SK-N-SH (cell line): Measurements from ENCODE around the gene PCDH1. TPM values are rescaled to one million over a fixed set of nuclear protein-coding genes. Genes with fewer than 3 reads are reported as not detected.

ENCODE experiments used
- CTCF ChIA-PET: fragments of 300-600, 350-600 bp; formaldehyde crosslinking; extraction: SDS; loops from one replicate; lab custom pipeline; 2021; lab: Yijun Ruan, JAX
- POLR2A ChIA-PET: fragments of 350-600 bp; sonication (Branson Sonifier 250); formaldehyde crosslinking; extraction: SDS; loops from one replicate; lab custom pipeline; 2020; ENCODE audit warnings: antibody characterized with exemption, inconsistent platforms; lab: Yijun Ruan, JAX
- DNase-seq: peaks from one replicate; pipeline ENCODE4 v3.0.0; 2012
- H2AFZ ChIP-seq: fragments of 200-600 bp; sonication (generic); 2 replicates; pipeline ENCODE4 v1.8.1; 2016; ENCODE audit warnings: antibody characterized with exemption, mild to moderate bottlenecking, low read depth
- H3F3A ChIP-seq: fragments of 200-600 bp; sonication (generic); replicated peaks from 2 replicates; pipeline ENCODE3; 2016; ENCODE audit warnings: antibody characterized with exemption, mild to moderate bottlenecking; ENCODE audit not compliant: insufficient read depth
- H3K27ac ChIP-seq, 2 experiments: fragments of 200-500 bp in 1 of 2; fragments of 200-600 bp in 1 of 2; sonication (Bioruptor generic) in 1 of 2; sonication (generic), shearing (Covaris generic) in 1 of 2; 2 replicates each; pipeline versions ENCODE4 v1.5.1 to v1.6.1; 2014 to 2016; ENCODE audit warnings: low read depth in 2 of 2, inconsistent platforms in 1 of 2, low read length in 1 of 2, mild to moderate bottlenecking in 1 of 2, mixed read lengths in 1 of 2
- H3K27me3 ChIP-seq: fragments of 200-600 bp; sonication (generic), shearing (Covaris generic); 2 replicates; pipeline ENCODE4 v1.6.1; 2016; ENCODE audit warnings: mixed run types; ENCODE audit not compliant: insufficient read depth
- H3K36me3 ChIP-seq, 2 experiments: fragments of 200-500 bp in 1 of 2; fragments of 200-600 bp in 1 of 2; sonication (Bioruptor generic) in 1 of 2; sonication (generic) in 1 of 2; replicated peaks in 1 of 2; 2 replicates each; pipeline versions ENCODE3 to v1.5.1; 2014 to 2016; ENCODE audit warnings: low read length in 1 of 2, mild to moderate bottlenecking in 1 of 2; ENCODE audit not compliant: insufficient read depth in 2 of 2, control insufficient read depth in 1 of 2
- H3K4me1 ChIP-seq, 2 experiments: fragments of 200-500 bp in 1 of 2; fragments of 200-600 bp in 1 of 2; sonication (Bioruptor generic) in 1 of 2; sonication (generic), shearing (Covaris generic) in 1 of 2; 2 replicates each; pipeline versions ENCODE4 v1.5.1 to v1.6.1; 2014 to 2016; ENCODE audit warnings: low read depth in 1 of 2, low read length in 1 of 2, mixed run types in 1 of 2; ENCODE audit not compliant: insufficient read depth in 2 of 2, control insufficient read depth in 1 of 2
- H3K4me2 ChIP-seq: fragments of 200-600 bp; sonication (generic), shearing (Covaris generic); 2 replicates; pipeline ENCODE4 v1.6.1; 2017; ENCODE audit warnings: mixed run types
- H3K4me3 ChIP-seq, 2 experiments: fragments of 200-500 bp in 1 of 2; fragments of 200-600 bp in 1 of 2; sonication (Bioruptor generic) in 1 of 2; sonication (generic), shearing (Covaris generic) in 1 of 2; 2 replicates each; pipeline versions ENCODE4 v1.5.1 to v1.8.1; 2014 to 2016; ENCODE audit warnings: low read depth in 2 of 2, inconsistent platforms in 1 of 2, low read length in 1 of 2, mild to moderate bottlenecking in 1 of 2, mixed read lengths in 1 of 2, moderate library complexity in 1 of 2
- H3K79me2 ChIP-seq: fragments of 200-600 bp; sonication (generic); 2 replicates; pipeline ENCODE4 v1.8.1; 2017; ENCODE audit warnings: mild to moderate bottlenecking; ENCODE audit not compliant: insufficient read depth
- H3K9ac ChIP-seq: fragments of 200-600 bp; sonication (generic); 2 replicates; pipeline ENCODE4 v1.6.1; 2017; ENCODE audit warnings: mixed run types
- H3K9me2 ChIP-seq: fragments of 200-600 bp; sonication (generic); 2 replicates; pipeline ENCODE4 v1.6.1; 2017; ENCODE audit warnings: mixed run types
- H3K9me3 ChIP-seq: fragments of 200-600 bp; sonication (generic); 2 replicates; pipeline ENCODE4 v1.6.1; 2017; ENCODE audit warnings: mixed run types, mild to moderate bottlenecking, moderate library complexity
- H4K20me1 ChIP-seq: fragments of 200-600 bp; sonication (generic); 2 replicates; pipeline ENCODE4 v1.6.1; 2017; ENCODE audit warnings: mild to moderate bottlenecking, mixed run types; ENCODE audit not compliant: insufficient read depth
- ELF1 ChIP-seq: IDR thresholded peaks from 2 replicates; pipeline ENCODE4 v1.4.0; 2012
- EP300 ChIP-seq, 2 experiments: IDR thresholded peaks; 2 replicates each; pipeline versions ENCODE4 v1.4.0 to v1.6.1; 2012; ENCODE audit warnings: borderline replicate concordance in 1 of 2, low read depth in 1 of 2, low read length in 1 of 2
- EZH2phosphoT487 ChIP-seq: fragments of 200-600 bp; sonication (generic); IDR thresholded peaks from 2 replicates; pipeline ENCODE4 v1.6.1; 2017; ENCODE audit warnings: low read depth, mixed run types, mild to moderate bottlenecking, antibody characterized with exemption, moderate library complexity, borderline replicate concordance
- FOXJ3 ChIP-seq: sonication (generic); formaldehyde crosslinking; IDR thresholded peaks from 2 replicates; pipeline ENCODE4 v1.5.1; 2020; ENCODE audit warnings: mild to moderate bottlenecking, missing genetic modification reagents
- FOXM1 ChIP-seq: IDR thresholded peaks from 2 replicates; pipeline ENCODE4 v1.4.0; 2012; ENCODE audit warnings: low read depth, mild to moderate bottlenecking
- JUND ChIP-seq: IDR thresholded peaks from 2 replicates; pipeline ENCODE4 v1.4.0; 2012
- MXI1 ChIP-seq: IDR thresholded peaks from 2 replicates; pipeline ENCODE4 v1.6.1; 2012; ENCODE audit warnings: mild to moderate bottlenecking, low read depth, low read length, improper control_type of control experiment
- NFIC ChIP-seq: IDR thresholded peaks from 2 replicates; pipeline ENCODE4 v1.4.0; 2012; ENCODE audit warnings: borderline replicate concordance
- NRF1 ChIP-seq: IDR thresholded peaks from 2 replicates; pipeline ENCODE4 v1.6.1; 2012; ENCODE audit warnings: low read depth, mild to moderate bottlenecking, low read length
- RAD21 ChIP-seq: IDR thresholded peaks from 2 replicates; pipeline ENCODE4 v1.6.1; 2012; ENCODE audit warnings: mild to moderate bottlenecking, low read length
- RFX5 ChIP-seq: IDR thresholded peaks from 2 replicates; pipeline ENCODE4 v1.6.1; 2012; ENCODE audit warnings: mild to moderate bottlenecking, improper control_type of control experiment, low read length
- RXRA ChIP-seq: IDR thresholded peaks from 2 replicates; pipeline ENCODE4 v1.4.0; 2012; ENCODE audit warnings: low read depth, mild to moderate bottlenecking, borderline replicate concordance
- SMC3 ChIP-seq: IDR thresholded peaks from 2 replicates; pipeline ENCODE4 v1.6.1; 2012; ENCODE audit warnings: low read depth, low read length, improper control_type of control experiment
- TAF1 ChIP-seq: IDR thresholded peaks from 2 replicates; pipeline ENCODE4 v1.6.1; 2012; ENCODE audit warnings: low read depth, mild to moderate bottlenecking, low read length, moderate library complexity, borderline replicate concordance
- TCF12 ChIP-seq: IDR thresholded peaks from 2 replicates; pipeline ENCODE4 v1.4.0; 2012
- YY1 ChIP-seq: IDR thresholded peaks from 2 replicates; pipeline ENCODE4 v1.4.0; 2012; ENCODE audit warnings: low read depth, mild to moderate bottlenecking
- WGBS: methylation state at CpG from one replicate; pipeline ENCODE4 v1.1.6; 2017; ENCODE audit warnings: low lambda C conversion rate; 5-methylcytosine and 5-hydroxymethylcytosine counted together
- polyA plus RNA-seq, 3 experiments: library from polyadenylated mRNA; depleted of rRNA; stranded (reverse); fragments of >200 nt; gene quantifications; 2 replicates each; pipeline ENCODE4 v1.2.3, GENCODE V29; 2012
- TF ChIP-seq, protein P1 (sequence below): IDR thresholded peaks from 2 replicates; pipeline ENCODE4; 2012
- TF ChIP-seq, protein P2 (sequence below): IDR thresholded peaks from 2 replicates; pipeline ENCODE4 v1.4.0; 2012; ENCODE audit warnings: low read depth, borderline replicate concordance
- TF ChIP-seq, protein P3 (sequence below): IDR thresholded peaks from 2 replicates; pipeline ENCODE4 v1.6.1; 2012; ENCODE audit warnings: mild to moderate bottlenecking, low read depth, low read length, moderate library complexity

PCDH1 gene
- polyA plus RNA-seq, 1 of the 3 experiments (the other 2 are of a cell fraction): 0.08 TPM

DNA sequence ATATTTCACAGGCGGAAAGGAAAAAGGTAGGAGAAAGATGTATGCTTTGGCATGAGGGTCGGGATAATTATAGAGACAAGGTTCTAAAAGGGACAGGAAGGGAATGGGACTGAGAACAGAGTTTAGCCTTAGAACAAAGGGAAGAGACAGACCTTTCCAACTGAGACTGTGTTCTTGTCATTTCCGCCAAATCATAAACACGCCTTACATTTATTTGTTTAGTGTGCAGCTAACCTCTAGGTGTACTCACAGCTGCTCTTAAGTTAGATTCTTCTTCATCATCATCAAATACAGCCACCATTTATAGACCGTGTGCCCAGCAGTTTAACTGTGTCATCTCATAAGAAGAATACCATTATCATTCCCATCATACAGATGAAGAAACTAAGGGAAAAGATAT is 39.5 kb upstream of the PCDH1 start:
- WGBS: 74% methylated on average over 5 of the region's 5 CpGs
- no peak overlapping the region for H3K27ac ChIP-seq
- no peak overlapping the region for H2AFZ ChIP-seq
- H3K4me1 ChIP-seq: peaks cover 0 to 3% of the 10 kb centered on the region in 2 experiments; a peak in 1 of 4 replicates
- peaks cover 6% of the 10 kb centered on the region; the same call in 1 of the 2 replicates for H3K79me2 ChIP-seq
- no peaks in the 10 kb centered on the region for H4K20me1 ChIP-seq
- no peak for DNase-seq
- no peak overlapping the region for H3K9ac ChIP-seq
- TF ChIP-seq, protein P1, sequence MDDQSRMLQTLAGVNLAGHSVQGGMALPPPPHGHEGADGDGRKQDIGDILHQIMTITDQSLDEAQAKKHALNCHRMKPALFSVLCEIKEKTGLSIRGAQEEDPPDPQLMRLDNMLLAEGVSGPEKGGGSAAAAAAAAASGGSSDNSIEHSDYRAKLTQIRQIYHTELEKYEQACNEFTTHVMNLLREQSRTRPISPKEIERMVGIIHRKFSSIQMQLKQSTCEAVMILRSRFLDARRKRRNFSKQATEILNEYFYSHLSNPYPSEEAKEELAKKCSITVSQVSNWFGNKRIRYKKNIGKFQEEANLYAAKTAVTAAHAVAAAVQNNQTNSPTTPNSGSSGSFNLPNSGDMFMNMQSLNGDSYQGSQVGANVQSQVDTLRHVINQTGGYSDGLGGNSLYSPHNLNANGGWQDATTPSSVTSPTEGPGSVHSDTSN: no peak
- TF ChIP-seq MXI1: no peak
- TF ChIP-seq, protein P2, sequence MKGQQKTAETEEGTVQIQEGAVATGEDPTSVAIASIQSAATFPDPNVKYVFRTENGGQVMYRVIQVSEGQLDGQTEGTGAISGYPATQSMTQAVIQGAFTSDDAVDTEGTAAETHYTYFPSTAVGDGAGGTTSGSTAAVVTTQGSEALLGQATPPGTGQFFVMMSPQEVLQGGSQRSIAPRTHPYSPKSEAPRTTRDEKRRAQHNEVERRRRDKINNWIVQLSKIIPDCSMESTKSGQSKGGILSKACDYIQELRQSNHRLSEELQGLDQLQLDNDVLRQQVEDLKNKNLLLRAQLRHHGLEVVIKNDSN: no peak
- TF ChIP-seq ELF1: no peak
- TF ChIP-seq, protein P3, sequence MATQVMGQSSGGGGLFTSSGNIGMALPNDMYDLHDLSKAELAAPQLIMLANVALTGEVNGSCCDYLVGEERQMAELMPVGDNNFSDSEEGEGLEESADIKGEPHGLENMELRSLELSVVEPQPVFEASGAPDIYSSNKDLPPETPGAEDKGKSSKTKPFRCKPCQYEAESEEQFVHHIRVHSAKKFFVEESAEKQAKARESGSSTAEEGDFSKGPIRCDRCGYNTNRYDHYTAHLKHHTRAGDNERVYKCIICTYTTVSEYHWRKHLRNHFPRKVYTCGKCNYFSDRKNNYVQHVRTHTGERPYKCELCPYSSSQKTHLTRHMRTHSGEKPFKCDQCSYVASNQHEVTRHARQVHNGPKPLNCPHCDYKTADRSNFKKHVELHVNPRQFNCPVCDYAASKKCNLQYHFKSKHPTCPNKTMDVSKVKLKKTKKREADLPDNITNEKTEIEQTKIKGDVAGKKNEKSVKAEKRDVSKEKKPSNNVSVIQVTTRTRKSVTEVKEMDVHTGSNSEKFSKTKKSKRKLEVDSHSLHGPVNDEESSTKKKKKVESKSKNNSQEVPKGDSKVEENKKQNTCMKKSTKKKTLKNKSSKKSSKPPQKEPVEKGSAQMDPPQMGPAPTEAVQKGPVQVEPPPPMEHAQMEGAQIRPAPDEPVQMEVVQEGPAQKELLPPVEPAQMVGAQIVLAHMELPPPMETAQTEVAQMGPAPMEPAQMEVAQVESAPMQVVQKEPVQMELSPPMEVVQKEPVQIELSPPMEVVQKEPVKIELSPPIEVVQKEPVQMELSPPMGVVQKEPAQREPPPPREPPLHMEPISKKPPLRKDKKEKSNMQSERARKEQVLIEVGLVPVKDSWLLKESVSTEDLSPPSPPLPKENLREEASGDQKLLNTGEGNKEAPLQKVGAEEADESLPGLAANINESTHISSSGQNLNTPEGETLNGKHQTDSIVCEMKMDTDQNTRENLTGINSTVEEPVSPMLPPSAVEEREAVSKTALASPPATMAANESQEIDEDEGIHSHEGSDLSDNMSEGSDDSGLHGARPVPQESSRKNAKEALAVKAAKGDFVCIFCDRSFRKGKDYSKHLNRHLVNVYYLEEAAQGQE: no peak
- TF ChIP-seq FOXM1: no peak
- TF ChIP-seq YY1: no peak
- no peak for TF ChIP-seq JUND
- no peak for TF ChIP-seq SMC3
- TF ChIP-seq RAD21: no peak
- TF ChIP-seq FOXJ3 (CRISPR knock-in tag): no peak
- TF ChIP-seq TAF1: no peak
- no peak for TF ChIP-seq EP300 (IDR thresholded peaks at IDR 0.05; ENCODE audit: borderline replicate concordance in 1 of 2, low read depth in 1 of 2, low read length in 1 of 2)
- TF ChIP-seq TCF12: no peak
- no peak for TF ChIP-seq RXRA
- no peak for TF ChIP-seq RFX5
- no peak for TF ChIP-seq NRF1
- no peak for TF ChIP-seq EZH2phosphoT487
- TF ChIP-seq NFIC: no peak
- TF ChIP-seq, all 33 proteins: peak for 0
- Histone ChIP-seq H3K4me3 (no peak overlapping the region), H3K27me3 (no peaks in the 10 kb centered on the region; the same call in 1 of the 2 replicates), H3K4me2 (no peak overlapping the region), H3K36me3 (peaks cover 0 to 5% of the 10 kb centered on the region in 2 experiments), H3K9me2 (no peaks in the 10 kb centered on the region), H3K9me3 (no peaks in the 10 kb centered on the region), H3F3A (no peaks in the 10 kb centered on the region)
- ChIA-PET CTCF (interaction anchor here (5.1 to 8.8 kb wide), 4 partner anchors 27 to 226 kb away, joined by 48 to 78 read pairs (median 60); partner anchors contain the start of genes PCDH1 and PCDH12), POLR2A (no interaction called here)
